Measurements from ENCODE around the gene KATNAL1.

KATNAL1 gene

DNA sequence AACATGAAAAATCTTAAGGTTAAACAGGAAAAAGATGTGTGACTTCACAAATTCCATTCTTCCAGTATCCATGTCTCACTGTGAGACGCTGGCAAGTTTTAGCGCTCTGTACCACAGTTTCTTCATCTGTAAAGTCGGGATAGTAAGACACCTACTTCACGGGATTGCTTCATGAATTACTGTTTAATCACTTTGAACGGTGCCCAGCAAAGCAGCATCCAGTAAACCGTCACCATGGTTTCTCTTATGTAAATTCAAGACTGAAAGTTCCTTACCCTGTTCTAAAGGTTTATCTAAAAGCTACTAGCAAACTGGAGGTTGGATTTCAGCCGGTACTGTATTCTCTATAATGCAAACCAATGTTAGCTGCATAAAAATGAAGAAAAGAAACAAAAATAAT is 53.5 kb downstream of the KATNAL1 start:
- no peak overlapping the region for H3K4me3 ChIP-seq (ENCODE audit: low read depth, low read length)
- TF ChIP-seq, protein P1, sequence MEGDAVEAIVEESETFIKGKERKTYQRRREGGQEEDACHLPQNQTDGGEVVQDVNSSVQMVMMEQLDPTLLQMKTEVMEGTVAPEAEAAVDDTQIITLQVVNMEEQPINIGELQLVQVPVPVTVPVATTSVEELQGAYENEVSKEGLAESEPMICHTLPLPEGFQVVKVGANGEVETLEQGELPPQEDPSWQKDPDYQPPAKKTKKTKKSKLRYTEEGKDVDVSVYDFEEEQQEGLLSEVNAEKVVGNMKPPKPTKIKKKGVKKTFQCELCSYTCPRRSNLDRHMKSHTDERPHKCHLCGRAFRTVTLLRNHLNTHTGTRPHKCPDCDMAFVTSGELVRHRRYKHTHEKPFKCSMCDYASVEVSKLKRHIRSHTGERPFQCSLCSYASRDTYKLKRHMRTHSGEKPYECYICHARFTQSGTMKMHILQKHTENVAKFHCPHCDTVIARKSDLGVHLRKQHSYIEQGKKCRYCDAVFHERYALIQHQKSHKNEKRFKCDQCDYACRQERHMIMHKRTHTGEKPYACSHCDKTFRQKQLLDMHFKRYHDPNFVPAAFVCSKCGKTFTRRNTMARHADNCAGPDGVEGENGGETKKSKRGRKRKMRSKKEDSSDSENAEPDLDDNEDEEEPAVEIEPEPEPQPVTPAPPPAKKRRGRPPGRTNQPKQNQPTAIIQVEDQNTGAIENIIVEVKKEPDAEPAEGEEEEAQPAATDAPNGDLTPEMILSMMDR (IDR thresholded peaks at IDR 0.05; ENCODE audit: borderline replicate concordance, insufficient read depth, low read depth, low read length): no peak

DNA sequence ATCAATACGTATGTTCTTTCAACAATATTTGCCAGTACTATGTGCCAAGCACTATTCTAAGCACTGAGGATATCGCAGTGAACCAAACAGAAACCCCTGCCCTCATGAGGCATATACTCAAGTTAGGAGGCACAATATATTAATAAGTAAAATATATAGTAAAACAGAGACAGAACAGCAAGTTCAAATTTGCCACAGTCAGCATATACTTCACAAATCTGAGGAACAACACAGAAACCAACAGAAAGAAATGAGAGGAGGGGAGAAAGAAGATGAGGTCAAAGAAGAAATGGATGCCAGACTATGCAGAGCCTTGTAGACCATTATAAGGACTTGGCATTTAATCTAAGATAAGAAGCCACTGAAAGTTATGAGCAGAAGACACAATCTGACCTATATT is 59.9 kb downstream of the KATNAL1 start:
- TF ChIP-seq, protein P1 (IDR thresholded peaks at IDR 0.05; ENCODE audit: borderline replicate concordance, insufficient read depth, low read depth, low read length): no peak
- H3K4me3 ChIP-seq (ENCODE audit: low read depth, low read length): no peak overlapping the region

DNA sequence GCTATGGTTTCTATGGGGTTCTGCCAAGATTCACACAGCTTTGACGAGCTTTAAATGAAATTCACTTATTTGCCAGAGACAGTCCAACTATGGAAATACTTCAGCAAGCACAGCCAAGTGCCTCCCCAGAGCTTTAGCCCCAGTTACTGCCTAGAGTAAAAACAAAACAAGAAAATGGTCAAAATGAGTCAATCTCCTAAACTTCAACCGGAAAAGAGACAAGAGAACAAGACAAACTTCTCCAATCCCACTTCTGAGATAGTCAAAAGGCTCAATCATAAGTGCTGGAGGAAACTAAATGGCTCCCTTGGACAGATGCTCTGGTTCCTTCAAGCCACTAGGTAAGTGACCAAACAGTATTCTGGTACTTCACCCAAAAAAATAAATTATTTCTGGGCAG is 65.8 kb downstream of the KATNAL1 start:
- TF ChIP-seq, protein P1 (IDR thresholded peaks at IDR 0.05; ENCODE audit: borderline replicate concordance, insufficient read depth, low read depth, low read length): no peak

DNA sequence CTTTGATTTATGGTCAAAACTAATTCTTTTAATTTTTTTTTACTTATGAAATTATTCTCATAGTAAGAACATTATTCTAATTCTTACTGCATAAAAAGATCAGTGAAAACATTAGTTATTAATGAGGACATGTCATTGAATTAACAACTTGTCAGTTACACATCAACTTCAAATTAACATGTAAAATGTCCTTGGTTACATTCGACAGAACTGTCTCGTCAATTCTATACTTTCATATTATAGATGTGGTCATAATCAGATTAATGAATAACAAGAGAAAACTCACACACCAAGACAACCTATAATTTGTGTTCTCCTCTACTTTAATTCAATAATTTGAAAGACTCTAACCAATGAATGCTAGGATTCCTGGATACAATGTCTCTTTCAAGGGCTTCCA is 66.7 kb downstream of the KATNAL1 start:
- TF ChIP-seq, protein P1 (IDR thresholded peaks at IDR 0.05; ENCODE audit: borderline replicate concordance, insufficient read depth, low read depth, low read length): no peak
- H3K4me3 ChIP-seq (ENCODE audit: low read depth, low read length): no peak overlapping the region

More for the DNA sequence above, 65.8 kb downstream of the KATNAL1 start:
- no peak overlapping the region for H3K4me3 ChIP-seq (ENCODE audit: low read depth, low read length)

DNA sequence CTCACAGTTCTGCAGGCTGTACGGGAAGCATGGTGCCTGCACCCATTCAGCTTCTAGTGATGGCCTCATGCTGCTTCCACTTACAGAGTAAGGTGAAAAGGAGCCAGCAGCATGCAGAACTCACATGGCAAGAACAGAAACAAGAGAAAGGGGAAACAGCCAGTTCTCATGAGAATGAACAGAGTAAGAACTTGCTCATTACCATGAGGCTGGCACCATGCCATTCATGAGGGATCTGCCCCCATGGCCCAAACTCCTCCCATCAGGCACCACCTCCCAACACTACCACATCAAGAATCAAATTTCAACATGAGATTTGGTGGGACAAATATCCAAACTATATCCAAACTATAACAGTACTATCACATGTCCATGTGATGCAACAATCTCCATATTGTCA is 72.1 kb downstream of the KATNAL1 start:
- TF ChIP-seq, protein P1 (IDR thresholded peaks at IDR 0.05; ENCODE audit: borderline replicate concordance, insufficient read depth, low read depth, low read length): no peak
- no peak overlapping the region for H3K4me3 ChIP-seq (ENCODE audit: low read depth, low read length)

DNA sequence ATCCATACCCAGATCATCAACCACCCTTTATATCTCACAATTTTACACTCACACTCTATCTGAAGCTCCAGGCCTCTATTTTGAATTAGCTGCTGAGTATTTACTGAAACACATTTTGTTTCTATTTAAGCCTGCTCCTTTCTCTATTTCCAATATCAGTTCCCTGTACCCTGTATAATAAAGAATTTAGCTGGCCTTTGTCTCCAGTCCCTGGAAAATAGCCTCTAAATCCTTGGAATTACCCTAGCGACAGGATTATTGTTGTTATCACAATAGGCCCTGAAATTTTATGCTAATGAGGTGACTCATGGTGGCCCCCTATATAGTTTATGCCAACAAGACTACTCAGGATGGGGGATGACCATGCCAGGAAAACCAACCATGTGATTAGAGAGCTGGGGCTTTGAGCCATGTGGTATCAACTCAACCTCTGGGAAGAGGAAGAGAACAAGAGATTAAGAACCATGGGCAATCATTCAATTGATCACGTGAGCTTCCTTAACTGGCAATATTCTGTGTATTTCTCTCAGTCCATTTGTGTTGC is 72.7 kb downstream of the KATNAL1 start:
- no peak overlapping the region for H3K4me3 ChIP-seq (ENCODE audit: low read depth, low read length)
- TF ChIP-seq, protein P1 (IDR thresholded peaks at IDR 0.05; ENCODE audit: borderline replicate concordance, insufficient read depth, low read depth, low read length): no peak

DNA sequence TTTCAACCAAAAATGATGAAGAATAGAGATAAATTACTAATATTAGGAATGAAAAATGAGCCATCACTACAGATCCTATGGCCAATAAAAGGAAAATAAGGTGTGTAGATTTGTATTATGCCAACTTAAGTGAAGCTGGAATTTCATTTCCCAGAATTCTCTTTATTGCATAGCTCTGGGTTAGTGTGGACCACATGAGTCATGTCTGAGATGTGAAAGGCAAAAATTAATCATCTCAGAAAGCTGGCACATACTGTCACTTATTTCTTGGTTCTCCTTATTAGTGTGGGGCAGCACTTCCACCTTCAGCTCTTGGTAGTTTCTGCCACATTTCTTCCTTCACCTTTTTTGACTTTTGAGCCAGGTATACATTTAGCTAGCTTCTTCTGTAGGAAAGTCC is 82.6 kb downstream of the KATNAL1 start:
- H3K4me3 ChIP-seq (ENCODE audit: low read depth, low read length): no peak overlapping the region
- TF ChIP-seq, protein P1 (IDR thresholded peaks at IDR 0.05; ENCODE audit: borderline replicate concordance, insufficient read depth, low read depth, low read length): no peak

Measured in GM12875 (cell line).